Type B pancreatic cell (in vitro differentiated cells): ENCODE results near the gene NCAM1. TPM values are rescaled to one million over a fixed set of nuclear protein-coding genes. Genes with fewer than 3 reads are reported as not detected.
"Not testable (repeated sequence)": the region's sequence is repeated elsewhere in the genome, so short reads cannot be mapped to it uniquely, and the experiment has no call there.

ENCODE experiments used
- DNase-seq: peaks from one replicate; pipeline ENCODE4 v3.0.0; 2021; ENCODE audit warnings: mixed read lengths; ENCODE audit not compliant: unreplicated experiment; ENCODE audit errors: extremely low spot score
- H3K27ac Mint-ChIP-seq: 2 replicates; pipeline ENCODE4 v1.8.0; 2021; ENCODE audit warnings: mild to moderate bottlenecking, mixed read lengths
- H3K27me3 Mint-ChIP-seq: 2 replicates; pipeline ENCODE4 v1.8.0; 2021; ENCODE audit warnings: mixed read lengths
- H3K36me3 Mint-ChIP-seq: 2 replicates; pipeline ENCODE4 v1.8.0; 2021; ENCODE audit warnings: mixed read lengths
- H3K4me1 Mint-ChIP-seq: one replicate; pipeline ENCODE4 v1.8.0; 2021; ENCODE audit warnings: mixed read lengths; ENCODE audit not compliant: unreplicated experiment
- H3K4me3 Mint-ChIP-seq: 2 replicates; pipeline ENCODE4 v1.8.0; 2021; ENCODE audit warnings: mild to moderate bottlenecking, mixed read lengths
- H3K9me3 Mint-ChIP-seq: 2 replicates; pipeline ENCODE4 v1.8.0; 2021; ENCODE audit warnings: mixed read lengths
- CTCF ChIP-seq: fragments of 200-600 bp; sonication (generic); conservative IDR thresholded peaks from 2 replicates; pipeline ENCODE4 v1.5.0; 2021; ENCODE audit warnings: antibody characterized with exemption, mild to moderate bottlenecking
- total RNA-seq: library from RNA; stranded (reverse); gene quantifications from 2 replicates; pipeline ENCODE4 v1.2.1, GENCODE V29; 2021; ENCODE audit warnings: low replicate concordance

The NCAM1 gene
- total RNA-seq, 1 donor from 2014 or later = 106 TPM

GRCh38 chr11:113035708-113036107, 74.5 kb downstream of the NCAM1 start:
- DNase-seq = no peak
- H3K4me1 Mint-ChIP-seq = peaks cover 12% of the 10 kb centered on the region
- no peak overlapping the region for H3K4me3 Mint-ChIP-seq
- TF ChIP-seq CTCF = no peak
- H3K9me3 Mint-ChIP-seq = peaks cover 5% of the 10 kb centered on the region
- no peak overlapping the region for H3K27ac Mint-ChIP-seq
- no peaks in the 10 kb centered on the region for H3K36me3 Mint-ChIP-seq
- H3K27me3 Mint-ChIP-seq = no peaks in the 10 kb centered on the region

DNA sequence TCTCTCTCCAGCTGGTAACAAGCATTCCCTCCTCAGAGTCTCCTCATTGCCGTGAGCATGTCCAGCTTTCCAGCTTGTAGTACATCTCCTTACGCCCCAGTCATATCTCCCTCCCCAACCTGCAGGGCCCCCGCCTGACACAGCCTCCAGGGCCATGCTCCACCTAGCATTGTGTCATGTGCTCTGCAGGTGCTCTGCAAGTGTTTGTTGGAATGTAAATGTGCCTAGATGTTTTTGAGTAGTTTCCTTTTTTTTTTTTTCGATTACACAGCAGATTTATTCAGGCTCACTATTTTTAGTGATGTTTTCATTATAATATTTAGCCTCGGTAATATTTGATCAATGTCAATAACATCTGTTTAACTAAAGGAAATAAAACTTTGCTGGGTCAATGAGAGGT, 82.5 kb downstream of the NCAM1 start:
- Mint-ChIP-seq H3K9me3 (peaks cover 5% of the 10 kb centered on the region), H3K27me3 (peaks cover 3% of the 10 kb centered on the region), H3K4me1 (peaks cover 19% of the 10 kb centered on the region), H3K27ac (no peak overlapping the region), H3K4me3 (no peak overlapping the region), H3K36me3 (peaks cover 21% of the 10 kb centered on the region)
- no peak for DNase-seq
- TF ChIP-seq CTCF = no peak

GRCh38 chr11:113045146-113045545, 83.9 kb downstream of the NCAM1 start:
- no peak overlapping the region for H3K4me3 Mint-ChIP-seq
- peaks cover 5% of the 10 kb centered on the region for H3K9me3 Mint-ChIP-seq
- no peak for TF ChIP-seq CTCF
- no peak for DNase-seq
- peaks cover 19% of the 10 kb centered on the region for H3K4me1 Mint-ChIP-seq
- H3K27ac Mint-ChIP-seq = peak overlapping the region; percentile 34
- peaks cover 3% of the 10 kb centered on the region for H3K27me3 Mint-ChIP-seq
- H3K36me3 Mint-ChIP-seq = peaks cover 21% of the 10 kb centered on the region

DNA sequence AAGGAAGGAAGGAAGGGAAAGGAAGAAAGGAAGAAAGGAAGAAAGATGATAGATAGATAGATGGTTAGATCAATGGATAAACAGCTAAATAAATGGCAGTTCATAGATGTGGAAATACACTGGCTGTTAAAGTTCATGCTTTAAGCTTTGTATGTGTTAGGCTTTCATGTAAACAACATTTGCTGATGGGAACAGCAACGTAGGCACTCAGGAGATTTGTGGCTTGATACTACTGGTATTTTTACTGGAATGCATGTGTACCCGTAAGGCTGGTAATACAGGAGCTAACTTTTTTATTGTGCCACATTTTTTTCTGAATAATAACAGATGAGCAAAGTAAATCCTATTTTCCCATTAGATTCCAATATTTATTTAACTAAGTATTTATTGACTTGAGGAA, 85.6 kb downstream of the NCAM1 start:
- no peak for TF ChIP-seq CTCF
- Mint-ChIP-seq H3K9me3 (peaks cover 10% of the 10 kb centered on the region), H3K4me3 (no peak overlapping the region), H3K27ac (no peak overlapping the region), H3K36me3 (peaks cover 19% of the 10 kb centered on the region), H3K4me1 (peaks cover 16% of the 10 kb centered on the region), H3K27me3 (peaks cover 3% of the 10 kb centered on the region)
- DNase-seq = no peak

DNA sequence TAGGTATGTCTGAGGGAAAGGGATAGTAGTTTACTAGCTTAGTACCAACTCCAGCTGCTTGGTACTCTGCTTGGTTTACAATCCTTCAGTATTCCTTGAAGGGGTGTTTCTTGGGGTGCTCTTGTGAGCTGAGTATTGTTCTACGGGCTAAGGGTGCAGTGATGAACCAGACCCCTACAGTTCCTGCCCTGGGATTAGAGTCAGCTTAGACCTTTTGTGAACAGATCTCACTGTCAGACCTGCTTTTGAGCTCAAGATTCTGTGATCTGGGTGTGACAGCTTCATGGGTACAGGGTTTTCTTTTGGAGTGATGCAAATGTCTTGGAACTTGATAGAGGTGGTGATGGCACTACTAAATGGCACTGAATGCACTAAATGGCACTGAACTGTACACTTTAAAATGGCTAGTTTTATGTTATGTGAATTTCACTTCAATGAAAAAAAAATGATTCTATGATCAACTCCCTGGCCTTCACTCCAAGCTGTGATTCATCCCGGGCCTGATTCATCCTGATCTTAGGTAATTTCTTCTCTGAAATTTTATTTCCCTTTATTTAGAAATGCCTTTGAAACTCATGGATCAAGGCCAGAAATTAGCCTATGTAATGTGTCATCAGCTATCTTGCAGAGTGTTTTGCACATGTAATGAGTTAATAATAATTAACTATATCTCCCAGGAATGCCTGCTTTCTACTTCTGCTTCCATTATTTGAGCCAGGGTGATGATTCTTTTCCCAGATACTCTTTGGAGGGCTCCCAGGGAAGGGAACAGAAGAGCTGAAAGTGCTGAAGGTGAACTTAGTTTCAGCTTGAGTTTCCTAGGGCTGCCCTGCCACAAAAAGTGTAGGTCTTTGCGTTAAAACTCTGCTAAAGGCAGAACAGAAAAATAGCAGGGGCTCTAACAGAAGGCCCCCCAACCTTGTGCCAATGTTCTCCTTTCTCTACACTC, 87.9 kb downstream of the NCAM1 start:
- Mint-ChIP-seq H3K4me1 (no peaks in the 10 kb centered on the region), H3K9me3 (peaks cover 4% of the 10 kb centered on the region), H3K4me3 (no peak overlapping the region), H3K27me3 (peaks cover 3% of the 10 kb centered on the region), H3K36me3 (peaks cover 11% of the 10 kb centered on the region), H3K27ac (no peak overlapping the region)
- no peak for DNase-seq
- no peak for TF ChIP-seq CTCF

GRCh38 chr11:113053042-113053441, 91.8 kb downstream of the NCAM1 start:
- not testable (repeated sequence) for H3K9me3 Mint-ChIP-seq, H3K4me3 Mint-ChIP-seq, H3K27ac Mint-ChIP-seq, H3K4me1 Mint-ChIP-seq, DNase-seq, H3K27me3 Mint-ChIP-seq
- H3K36me3 Mint-ChIP-seq = peaks cover 11% of the 10 kb centered on the region
